Inferior parietal cortex (tissue), 1 donor: ENCODE measurements around the gene RAD18.
A peak's percentile ranks its signal among the peaks of the same experiment; 100 is the strongest.

ENCODE experiments used
- DNase-seq: peaks from one replicate; pipeline ENCODE4 v3.0.0-alpha.2; 2016; ENCODE audit errors: extremely low spot score

The RAD18 gene, protein sequence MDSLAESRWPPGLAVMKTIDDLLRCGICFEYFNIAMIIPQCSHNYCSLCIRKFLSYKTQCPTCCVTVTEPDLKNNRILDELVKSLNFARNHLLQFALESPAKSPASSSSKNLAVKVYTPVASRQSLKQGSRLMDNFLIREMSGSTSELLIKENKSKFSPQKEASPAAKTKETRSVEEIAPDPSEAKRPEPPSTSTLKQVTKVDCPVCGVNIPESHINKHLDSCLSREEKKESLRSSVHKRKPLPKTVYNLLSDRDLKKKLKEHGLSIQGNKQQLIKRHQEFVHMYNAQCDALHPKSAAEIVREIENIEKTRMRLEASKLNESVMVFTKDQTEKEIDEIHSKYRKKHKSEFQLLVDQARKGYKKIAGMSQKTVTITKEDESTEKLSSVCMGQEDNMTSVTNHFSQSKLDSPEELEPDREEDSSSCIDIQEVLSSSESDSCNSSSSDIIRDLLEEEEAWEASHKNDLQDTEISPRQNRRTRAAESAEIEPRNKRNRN

DNA sequence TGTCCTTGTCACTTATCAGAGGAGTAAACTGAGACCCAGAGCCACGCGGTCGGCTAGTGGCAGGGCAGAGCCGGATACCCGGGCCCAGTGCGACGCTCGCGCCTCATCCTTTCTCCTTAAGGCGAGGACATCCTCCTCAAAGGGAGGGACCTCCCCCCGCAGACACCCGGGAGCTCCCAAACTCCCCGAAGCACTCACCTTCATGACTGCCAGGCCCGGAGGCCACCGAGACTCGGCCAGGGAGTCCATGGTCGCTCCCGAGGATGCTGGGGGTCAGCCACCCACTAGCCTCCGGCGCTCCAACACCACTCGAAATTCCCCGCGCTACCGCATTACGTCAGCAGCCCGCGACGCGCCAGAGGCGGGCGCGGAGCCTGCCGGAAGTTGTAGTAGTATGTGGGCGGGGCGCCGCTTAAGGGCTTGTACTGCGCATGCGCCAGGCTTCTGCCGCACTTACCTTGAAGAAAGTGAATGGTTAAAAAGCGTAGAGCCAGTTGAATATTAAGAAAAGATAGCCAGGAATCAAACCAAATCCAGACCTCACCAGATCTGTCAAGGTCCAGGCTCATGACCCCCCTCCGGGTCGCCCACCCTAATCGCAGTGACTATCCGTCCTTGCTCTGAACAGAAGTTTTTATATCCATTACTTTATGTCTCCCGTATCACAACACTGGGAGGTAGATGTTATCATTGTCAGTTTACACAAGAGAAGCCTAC is at the start of gene RAD18:
TSS of gene RAD18 (minus strand) at position 336 of the 717 bp plus-strand sequence. CDS start at position 249, 87 bp downstream.
- DNase-seq, result peak; percentile 94

DNA sequence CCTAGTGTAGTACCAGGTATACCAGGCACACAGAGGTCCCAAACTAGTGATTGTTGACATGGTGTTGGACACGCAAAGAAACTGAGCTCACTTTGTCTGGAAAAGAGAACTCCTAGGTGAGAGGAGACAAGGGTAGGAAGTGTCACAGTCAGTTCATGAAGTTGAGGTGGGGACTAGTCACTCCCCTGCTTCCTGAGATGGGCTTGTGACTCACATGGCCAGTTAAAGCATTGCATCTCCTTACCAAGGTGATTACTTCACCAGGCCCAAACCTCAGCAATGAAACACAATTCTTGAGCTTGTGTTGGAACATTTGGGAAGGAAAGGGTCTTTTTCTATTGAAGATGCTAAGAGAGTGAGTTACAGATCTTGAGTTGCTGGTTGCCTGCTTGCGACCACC is 49.2 kb upstream of the RAD18 start:
- no peak for DNase-seq

DNA sequence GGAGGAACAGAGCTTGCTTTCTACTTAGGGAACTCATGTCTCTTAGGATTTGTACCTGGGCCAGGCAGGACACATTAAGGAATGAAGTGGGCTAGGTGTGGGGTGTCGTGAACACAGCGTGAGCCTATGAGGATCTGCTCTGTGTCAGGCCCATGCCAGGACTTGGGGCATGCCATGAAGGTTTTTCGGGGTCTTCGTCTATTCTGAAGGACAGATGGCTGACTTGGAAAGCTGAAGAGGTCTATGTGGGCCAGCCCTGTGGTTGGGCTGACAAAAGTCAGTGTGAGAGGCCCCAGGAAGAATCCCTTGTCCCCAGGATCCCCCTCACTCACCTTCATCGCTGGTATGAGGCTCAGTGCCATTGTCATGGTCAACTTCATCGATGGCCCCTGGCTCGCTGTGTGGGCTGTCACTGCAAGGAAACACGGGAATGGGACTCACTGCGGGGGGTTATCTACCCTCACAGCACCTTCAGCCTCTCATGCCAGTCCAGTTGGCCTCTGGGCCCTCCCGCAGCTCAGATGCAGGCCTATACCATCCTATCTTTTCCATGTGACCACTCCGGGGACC is 46.8 kb upstream of the RAD18 start:
- DNase-seq, result no peak

- no peak for DNase-seq
These were observed 45.4 kb upstream of the RAD18 start for GRCh38 chr3:9008550-9009255.

- no peak for DNase-seq
These were observed 44.7 kb upstream of the RAD18 start for GRCh38 chr3:9007928-9008327.

GRCh38 chr3:9007213-9007612 is 43.9 kb upstream of the RAD18 start:
- no peak for DNase-seq

DNA sequence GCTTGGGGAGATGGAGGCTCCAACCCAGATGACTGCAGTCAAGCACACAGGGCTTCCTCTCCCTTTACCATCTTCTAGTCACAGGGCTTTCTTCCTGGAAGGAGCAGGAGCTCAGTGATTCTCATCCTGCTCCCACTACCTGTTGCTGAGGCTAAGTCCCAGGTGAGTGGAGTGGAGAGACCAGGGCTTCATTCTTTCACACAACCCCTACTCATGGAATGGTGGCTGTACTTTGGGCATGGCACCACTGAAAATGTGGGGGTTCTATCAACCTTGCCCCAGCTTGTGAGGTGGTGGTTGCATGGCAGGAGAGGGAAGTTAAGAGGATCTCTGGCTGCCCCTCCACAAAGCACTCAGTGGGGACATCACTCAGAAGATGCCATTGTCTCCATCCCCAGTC is 36.8 kb upstream of the RAD18 start:
- DNase-seq, result no peak

DNA sequence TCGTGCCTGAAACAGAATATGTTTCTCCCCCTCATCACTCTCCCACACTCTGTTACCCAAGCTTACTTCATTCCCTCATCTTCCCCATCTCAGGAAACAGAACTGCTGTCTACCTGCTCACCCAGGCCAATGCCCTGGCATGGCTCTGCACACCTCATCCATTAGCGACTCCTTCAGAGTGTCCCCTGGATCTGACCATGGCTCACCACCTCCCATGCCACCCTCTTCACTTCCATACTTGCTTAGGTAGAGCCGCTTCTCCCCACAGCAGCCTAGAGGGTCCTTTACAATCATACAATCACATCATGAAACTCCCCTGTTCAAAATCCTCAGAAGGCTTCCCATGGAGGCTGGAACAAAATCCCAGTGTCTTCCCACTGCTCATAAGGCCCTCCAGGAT is 33.9 kb upstream of the RAD18 start:
- DNase-seq, result no peak

- DNase-seq, result peak; percentile 78
These were observed 33.4 kb upstream of the RAD18 start for GRCh38 chr3:8996681-8997121.

- no peak for DNase-seq
These were observed 32.9 kb upstream of the RAD18 start for GRCh38 chr3:8996216-8996615.

- no peak for DNase-seq
These were observed 31.0 kb upstream of the RAD18 start for GRCh38 chr3:8994226-8994625.

DNA sequence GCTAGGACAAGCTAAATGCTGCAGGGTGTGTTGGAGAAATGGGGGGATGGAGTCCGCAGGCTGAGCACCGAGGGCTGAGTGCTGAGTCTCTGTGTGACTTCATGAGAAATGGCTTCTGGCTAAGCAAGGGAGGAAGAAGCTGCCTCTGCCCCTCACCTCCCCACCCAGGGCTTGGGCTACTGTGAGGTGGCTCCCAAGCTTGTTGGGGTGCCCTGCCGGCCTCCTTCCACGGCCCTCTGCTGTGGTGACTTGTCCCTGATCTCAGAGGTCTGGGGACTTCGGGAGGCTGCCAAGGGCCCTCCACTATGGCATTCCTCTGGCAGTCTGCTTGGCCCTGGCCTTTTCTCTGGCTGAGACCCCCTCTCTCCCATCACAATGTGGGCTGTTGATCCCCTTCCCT is 30.1 kb upstream of the RAD18 start:
- no peak for DNase-seq

DNA sequence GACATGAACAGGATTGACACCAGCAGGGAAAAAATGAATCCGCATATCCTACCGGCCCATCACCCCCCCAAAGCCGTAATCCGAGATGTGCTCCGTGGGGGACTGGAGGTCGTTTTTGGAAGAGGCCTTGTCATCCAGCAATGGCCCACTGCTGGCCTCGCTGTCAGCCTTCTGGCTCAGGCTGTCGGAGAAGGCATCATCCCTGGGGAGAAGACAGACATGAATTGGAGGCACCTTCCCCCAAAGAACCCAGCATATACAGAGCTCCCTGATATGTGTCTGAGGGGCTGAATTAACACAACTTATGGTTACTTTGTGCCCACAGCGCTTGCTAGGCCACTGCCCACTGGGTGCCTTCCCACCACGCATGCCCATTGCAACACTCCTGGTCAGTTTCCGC is 29.6 kb upstream of the RAD18 start:
- no peak for DNase-seq

DNA sequence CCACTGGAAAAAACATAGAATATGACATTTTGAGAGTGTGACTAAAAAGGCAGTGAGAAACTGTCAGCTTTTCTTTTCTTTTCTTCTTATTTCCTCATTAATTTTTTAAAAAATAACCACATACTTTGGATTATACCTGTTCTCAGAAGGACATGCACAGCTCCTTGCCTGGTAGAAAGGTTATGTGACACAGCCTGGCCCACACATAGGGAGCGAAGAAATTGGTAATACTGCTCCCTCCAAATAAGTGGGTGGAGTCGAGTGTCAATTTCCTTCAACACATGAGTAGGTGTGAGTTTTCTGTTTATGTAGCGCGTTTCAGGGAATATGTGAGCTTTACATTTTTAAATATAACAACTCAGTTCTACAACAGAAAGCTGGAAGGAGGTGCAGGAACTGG is 28.9 kb upstream of the RAD18 start:
- DNase-seq, result no peak

DNA sequence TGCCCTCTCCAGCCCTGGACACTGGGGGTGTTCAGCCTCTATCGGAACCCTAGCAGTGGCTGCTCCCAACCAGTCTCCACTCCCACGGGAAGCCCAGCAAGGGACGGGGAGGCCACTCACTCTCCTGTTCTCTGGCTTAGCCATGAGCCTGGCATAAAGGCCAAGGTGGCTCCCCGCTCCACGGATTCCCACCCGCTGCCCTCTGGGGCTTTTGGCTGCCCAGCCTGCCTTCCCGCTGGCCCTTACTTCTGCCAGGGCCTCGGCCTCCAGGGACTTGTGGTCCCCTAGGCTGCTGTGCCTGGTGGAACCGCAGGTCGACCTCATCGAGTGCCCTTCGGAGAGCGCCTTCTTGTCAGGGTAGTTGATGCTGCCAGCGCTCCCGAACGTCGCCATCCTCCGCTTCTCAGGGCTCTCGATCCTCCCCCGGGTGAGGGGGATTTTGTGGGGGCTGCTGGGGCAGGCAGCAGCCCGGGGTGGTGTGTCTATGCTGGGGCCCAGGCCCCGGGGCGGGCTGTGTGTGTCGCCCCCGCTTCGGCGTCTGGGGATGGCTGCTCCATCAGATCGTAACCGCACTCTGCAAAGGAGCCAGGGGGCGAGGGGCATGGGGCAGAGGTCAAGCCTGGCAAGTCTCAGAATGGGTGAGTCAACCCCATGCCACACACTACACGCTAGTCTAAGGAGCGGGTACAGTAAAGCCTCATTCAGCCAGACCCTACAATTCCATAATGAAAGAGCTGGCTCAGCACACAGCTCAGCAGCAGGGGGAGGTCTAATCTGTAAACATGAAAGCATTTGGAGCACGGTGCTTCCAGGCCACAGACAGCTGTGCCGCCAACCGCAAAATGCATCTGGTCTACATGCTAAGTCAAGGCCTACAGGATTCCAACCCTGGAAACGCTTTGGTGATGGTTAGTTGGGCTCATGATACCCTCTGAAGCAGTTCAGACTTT is 27.3 kb upstream of the RAD18 start:
- no peak for DNase-seq

- DNase-seq, result no peak
These were observed 25.7 kb upstream of the RAD18 start for GRCh38 chr3:8988791-8989558.

DNA sequence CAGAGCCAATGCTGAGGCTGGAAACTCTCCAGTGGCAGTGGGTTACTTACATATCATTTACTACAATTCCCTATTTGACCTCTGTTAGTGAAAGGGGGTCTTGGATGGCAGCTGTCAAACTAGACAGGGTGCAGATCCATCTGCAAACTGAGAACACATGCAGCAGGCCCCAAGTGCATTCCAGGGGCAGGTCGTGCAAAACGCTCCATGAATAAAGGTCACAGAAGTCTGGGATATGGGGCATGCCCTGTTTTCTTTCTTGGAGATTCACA is 25.0 kb upstream of the RAD18 start:
- DNase-seq, result no peak

- peak; percentile 83 for DNase-seq
These were observed 24.5 kb upstream of the RAD18 start for GRCh38 chr3:8987645-8988383.

- no peak for DNase-seq
These were observed 24.0 kb upstream of the RAD18 start for GRCh38 chr3:8987226-8987625.

DNA sequence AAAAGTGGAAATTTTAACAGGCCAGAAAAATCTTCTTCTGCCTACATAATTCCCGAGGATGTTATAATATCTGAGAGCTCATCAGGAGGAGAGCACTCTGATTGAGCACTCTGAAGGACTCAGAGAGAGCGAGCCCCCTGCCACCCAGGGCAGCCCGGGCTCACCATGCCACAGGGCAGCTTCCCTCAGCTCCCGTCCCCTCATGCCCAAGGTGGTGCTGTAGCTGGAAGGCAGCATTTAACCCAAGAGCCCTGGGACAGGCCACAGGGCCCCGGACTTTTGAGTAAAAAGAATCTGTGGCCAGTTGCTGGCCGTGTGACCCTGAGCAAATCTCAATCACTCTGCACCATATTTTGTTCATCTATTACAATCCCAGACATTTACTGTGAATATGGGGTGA is 23.5 kb upstream of the RAD18 start:
- DNase-seq, result no peak
